Activated CD8-positive, alpha-beta T cell treated with anti-CD3 and anti-CD28 coated beads for 36 hours (primary cell): Measurements from ENCODE around the gene CDK16. TPM values are rescaled to one million over a fixed set of nuclear protein-coding genes. Genes with fewer than 3 reads are reported as not detected.

Experiments used
- ATAC-seq: fragments of 200-7000 bp; cut with Tn5 transposase; one replicate; pipeline ENCODE4 v1.10.0; 2021; ENCODE audit warnings: mild to moderate bottlenecking, moderate library complexity
- CTCF ChIA-PET: fragments of 350-600 bp; sonication (Branson Sonifier 250); formaldehyde crosslinking; loops from one replicate; lab custom pipeline; 2021; ENCODE audit warnings: antibody characterized with exemption; lab: Charles Lee
- POLR2A ChIA-PET: fragments of 350-600 bp; sonication (Branson Sonifier 250); formaldehyde crosslinking; loops from one replicate; lab custom pipeline; 2021; ENCODE audit warnings: antibody characterized with exemption; lab: Charles Lee
- DNase-seq: peaks from one replicate; pipeline ENCODE4 v3.0.0-alpha.2; 2020
- H3K27ac Mint-ChIP-seq: one replicate; pipeline ENCODE4 v1.8.0; 2021; ENCODE audit warnings: mild to moderate bottlenecking, mixed read lengths
- H3K27me3 Mint-ChIP-seq: one replicate; pipeline ENCODE4 v1.8.0; 2021; ENCODE audit warnings: mixed read lengths
- H3K36me3 Mint-ChIP-seq: one replicate; pipeline ENCODE4 v1.8.0; 2021; ENCODE audit warnings: low read depth, mixed read lengths
- H3K4me1 Mint-ChIP-seq: one replicate; pipeline ENCODE4 v1.8.0; 2021; ENCODE audit warnings: low read depth, mixed read lengths
- H3K4me3 Mint-ChIP-seq: one replicate; pipeline ENCODE4 v1.8.0; 2021; ENCODE audit warnings: mild to moderate bottlenecking, moderate library complexity, mixed read lengths
- H3K9me3 Mint-ChIP-seq: one replicate; pipeline ENCODE4 v1.8.0; 2021; ENCODE audit warnings: mixed read lengths
- CTCF ChIP-seq: fragments of 200-600 bp; IDR thresholded peaks from one replicate; pipeline ENCODE4 v1.8.0; 2022; ENCODE audit warnings: antibody characterized with exemption, mild to moderate bottlenecking
- intact Hi-C: fragments of 100-400 bp; cut with micrococcal nuclease; formaldehyde crosslinking; loops from one replicate; pipeline ENCODE4 v1.10.0; 2022
- total RNA-seq, 2 experiments: library from RNA; stranded (reverse); gene quantifications; one replicate each; pipeline ENCODE4 v1.2.3, GENCODE V29; 2021

The CDK16 gene
- total RNA-seq, 2 experiments from 2014 or later, result 56.1 to 61.3 TPM

- Mint-ChIP-seq H3K36me3 (peaks cover 28% of the 10 kb centered on the region), H3K4me3 (no peak overlapping the region), H3K9me3 (no peaks in the 10 kb centered on the region), H3K4me1 (peaks cover 10% of the 10 kb centered on the region), H3K27ac (no peak overlapping the region), H3K27me3 (no peaks in the 10 kb centered on the region)
- no peak for TF ChIP-seq CTCF
- ChIA-PET CTCF (no interaction called here), POLR2A (no interaction called here)
- DNase-seq (no peak), ATAC-seq (no peak)
- intact Hi-C loops, result no loop called here
These were observed 7.6 kb downstream of the CDK16 start for GRCh38 chrX:47226071-47226470.

- ATAC-seq (no peak), DNase-seq (no peak)
- no peak for TF ChIP-seq CTCF
- no peaks in the 10 kb centered on the region for H3K27me3 Mint-ChIP-seq
- POLR2A ChIA-PET, result no interaction called here
- intact Hi-C loops, result no loop called here
- no peak overlapping the region for H3K27ac Mint-ChIP-seq
- no peak overlapping the region for H3K4me3 Mint-ChIP-seq
- CTCF ChIA-PET, result no interaction called here
- no peaks in the 10 kb centered on the region for H3K9me3 Mint-ChIP-seq
- H3K4me1 Mint-ChIP-seq, result peaks cover 6% of the 10 kb centered on the region
- peaks cover 30% of the 10 kb centered on the region for H3K36me3 Mint-ChIP-seq
These were observed 8.3 kb downstream of the CDK16 start for GRCh38 chrX:47226531-47227333.

GRCh38 chrX:47227334-47227583 is 8.8 kb downstream of the CDK16 start:
- H3K9me3 Mint-ChIP-seq, result no peaks in the 10 kb centered on the region
- peaks cover 27% of the 10 kb centered on the region for H3K36me3 Mint-ChIP-seq
- no peak for TF ChIP-seq CTCF
- no peak for DNase-seq
- H3K27me3 Mint-ChIP-seq, result no peaks in the 10 kb centered on the region
- H3K4me3 Mint-ChIP-seq, result no peak overlapping the region
- ATAC-seq, result no peak
- intact Hi-C loops, result no loop called here
- CTCF ChIA-PET, result no interaction called here
- H3K27ac Mint-ChIP-seq, result no peak overlapping the region
- peaks cover 3% of the 10 kb centered on the region for H3K4me1 Mint-ChIP-seq
- POLR2A ChIA-PET, result interaction anchor here (2.4 kb wide), 1 partner anchor 9 kb away, joined by 12 read pairs; the partner anchor contains the start of gene CDK16

- Mint-ChIP-seq H3K36me3 (peaks cover 27% of the 10 kb centered on the region), H3K27ac (no peak overlapping the region), H3K4me3 (no peak overlapping the region), H3K4me1 (peaks cover 2% of the 10 kb centered on the region), H3K9me3 (no peaks in the 10 kb centered on the region), H3K27me3 (no peaks in the 10 kb centered on the region)
- POLR2A ChIA-PET, result interaction anchor here (0.6 to 2.4 kb wide), 4 partner anchors 8 to 113 kb away, joined by 3 to 12 read pairs (median 4); partner anchors contain the start of gene CDK16
- intact Hi-C loops, result no loop called here
- CTCF ChIA-PET, result no interaction called here
- no peak for TF ChIP-seq CTCF
- ATAC-seq, result no peak
- DNase-seq, result no peak
These were observed 10.2 kb downstream of the CDK16 start for GRCh38 chrX:47228550-47229270.

GRCh38 chrX:47229427-47229826 is 10.9 kb downstream of the CDK16 start:
- Mint-ChIP-seq H3K9me3 (no peaks in the 10 kb centered on the region), H3K4me1 (peaks cover 2% of the 10 kb centered on the region), H3K4me3 (no peak overlapping the region), H3K27ac (no peak overlapping the region), H3K36me3 (peaks cover 27% of the 10 kb centered on the region), H3K27me3 (no peaks in the 10 kb centered on the region)
- no peak for TF ChIP-seq CTCF
- ChIA-PET CTCF (no interaction called here), POLR2A (interaction anchor here (0.6 to 2.4 kb wide), 4 partner anchors 8 to 113 kb away, joined by 3 to 12 read pairs (median 4); partner anchors contain the start of gene CDK16)
- intact Hi-C loops, result no loop called here
- DNase-seq (no peak), ATAC-seq (no peak)
